GM12878 (cell line): ENCODE data around the gene OR2V1. TPM values are rescaled to one million over a fixed set of nuclear protein-coding genes. Genes with fewer than 3 reads are reported as not detected.

ENCODE experiments used
- ATAC-seq: fragments of 200-7000 bp; cut with Tn5 transposase; 3 replicates; pipeline ENCODE4 v1.9.1; 2020; ENCODE audit warnings: mild to moderate bottlenecking, moderate library complexity
- BruUV-seq: library from RNA; stranded (reverse); fragments of 400-500 nt; replicated peaks from 2 replicates; lab custom pipeline; 2021; lab: Mats Ljungman, UMichigan
- CTCF ChIA-PET: fragments of 300-600 bp; sonication (Branson Sonifier 250); formaldehyde crosslinking; extraction: SDS; loops from one replicate; lab custom pipeline; 2021; ENCODE audit warnings: inconsistent platforms; lab: Yijun Ruan, JAX
- POLR2A ChIA-PET: fragments of 350-600 bp; formaldehyde crosslinking; extraction: SDS; loops from one replicate; lab custom pipeline; 2021; ENCODE audit warnings: inconsistent platforms; lab: Charles Lee
- RAD21 ChIA-PET: fragments of 300-600 bp; sonication (Branson Sonifier 250); formaldehyde crosslinking; loops from one replicate; lab custom pipeline; 2023; ENCODE audit warnings: antibody characterized with exemption; ENCODE audit not compliant: unreplicated experiment; lab: Charles Lee
- SMC1A ChIA-PET: fragments of 300-600 bp; sonication (Branson Sonifier 250); formaldehyde crosslinking; loops from one replicate; lab custom pipeline; 2023; ENCODE audit not compliant: unreplicated experiment, uncharacterized antibody; lab: Charles Lee
- DNase-seq: peaks from one replicate; pipeline ENCODE4 v3.0.0-alpha.2; 2011; ENCODE audit warnings: low read depth, low spot score
- FAIRE-seq: peaks from 3 replicates; lab custom pipeline; 2011; peaks lifted over from hg19 to GRCh38; lab: Jason Lieb, UNC
- H2AFZ ChIP-seq: 2 replicates; pipeline ENCODE4 v1.6.0; 2011; ENCODE audit warnings: low read depth, low read length, control low read depth; ENCODE audit not compliant: control insufficient read depth
- H3K27ac ChIP-seq: 2 replicates; pipeline ENCODE4 v1.5.1; 2011; ENCODE audit warnings: control low read depth; ENCODE audit not compliant: control insufficient read depth, insufficient read depth
- H3K27me3 ChIP-seq, 2 experiments: replicated peaks in 1 of 2; 2 replicates each; pipeline versions ENCODE4 v1.6.0 to v1.6.1; 2011; ENCODE audit warnings: low read length in 1 of 2; ENCODE audit not compliant: control insufficient read depth in 2 of 2, insufficient read depth in 2 of 2
- H3K36me3 ChIP-seq, 2 experiments: 2 replicates each; pipeline ENCODE4 v1.5.1; 2011; ENCODE audit warnings: low read length in 1 of 2; ENCODE audit not compliant: control insufficient read depth in 2 of 2, insufficient read depth in 2 of 2
- H3K4me1 ChIP-seq: 2 replicates; pipeline ENCODE4 v1.6.1; 2011; ENCODE audit warnings: mild to moderate bottlenecking, low read length, moderate library complexity, mixed read lengths; ENCODE audit not compliant: control insufficient read depth, insufficient read depth
- H3K4me2 ChIP-seq: 2 replicates; pipeline ENCODE4 v1.6.0; 2011; ENCODE audit warnings: control low read depth; ENCODE audit not compliant: control insufficient read depth, insufficient read depth
- H3K4me3 ChIP-seq: fragments of 200-600 bp; sonication (generic); 2 replicates; pipeline ENCODE4 v1.5.1; 2016
- H3K79me2 ChIP-seq: 2 replicates; pipeline ENCODE4 v1.6.0; 2011; ENCODE audit warnings: low read length; ENCODE audit not compliant: control insufficient read depth, insufficient read depth
- H3K9ac ChIP-seq: 2 replicates; pipeline ENCODE4 v1.8.0; 2011; ENCODE audit warnings: low read length, control low read depth, mixed read lengths; ENCODE audit not compliant: control insufficient read depth, insufficient read depth
- H3K9me3 ChIP-seq: replicated peaks from 3 replicates; pipeline ENCODE4 v1.5.1; 2011; ENCODE audit warnings: mild to moderate bottlenecking, low read length; ENCODE audit not compliant: control insufficient read depth, insufficient read depth
- H4K20me1 ChIP-seq: 2 replicates; pipeline ENCODE4 v1.6.0; 2011; ENCODE audit not compliant: control insufficient read depth, insufficient read depth
- ASH2L ChIP-seq: fragments of 300-600, 200-600 bp; sonication (generic); IDR thresholded peaks from 2 replicates; pipeline ENCODE4 v1.6.1; 2017; ENCODE audit warnings: low read depth, mild to moderate bottlenecking, borderline replicate concordance
- E4F1 ChIP-seq: fragments of 450-650 bp; IDR thresholded peaks from 2 replicates; pipeline ENCODE4 v1.6.1; 2018; ENCODE audit warnings: borderline replicate concordance, mild to moderate bottlenecking; ENCODE audit not compliant: partially characterized antibody
- FOS ChIP-seq: IDR thresholded peaks from 3 replicates; pipeline ENCODE4 v1.6.1; 2011; ENCODE audit warnings: borderline replicate concordance; ENCODE audit not compliant: insufficient read length; ENCODE audit errors: extremely low read depth
- FOXM1 ChIP-seq: IDR thresholded peaks from 2 replicates; pipeline ENCODE4 v1.6.1; 2012; ENCODE audit warnings: low read depth, mild to moderate bottlenecking, inconsistent platforms, low read length, moderate library complexity
- MEF2B ChIP-seq: fragments of 450-650 bp; IDR thresholded peaks from 2 replicates; pipeline ENCODE4 v1.6.1; 2018; ENCODE audit warnings: mild to moderate bottlenecking, moderate library complexity; ENCODE audit not compliant: partially characterized antibody, poor library complexity, severe bottlenecking
- NFYB ChIP-seq: IDR thresholded peaks from 2 replicates; pipeline ENCODE4 v1.6.1; 2011; ENCODE audit warnings: low read depth, mild to moderate bottlenecking, low read length, improper control_type of control experiment, moderate library complexity; ENCODE audit not compliant: insufficient read depth
- RELA ChIP-seq: fragments of 450-650 bp; IDR thresholded peaks from 2 replicates; pipeline ENCODE4 v1.8.0; 2014; ENCODE audit warnings: borderline replicate concordance; ENCODE audit not compliant: partially characterized antibody
- RELB ChIP-seq: fragments of 450-650 bp; IDR thresholded peaks from 2 replicates; pipeline ENCODE4 v1.6.1; 2017; ENCODE audit warnings: low read depth, mild to moderate bottlenecking, moderate library complexity
- WRNIP1 ChIP-seq: IDR thresholded peaks from 2 replicates; pipeline ENCODE4 v1.6.1; 2011; ENCODE audit warnings: low read depth, low read length, improper control_type of control experiment, borderline replicate concordance
- WGBS: methylation state at CpG from one replicate; pipeline ENCODE4 v1.1.6; 2016; ENCODE audit warnings: low lambda C conversion rate; ENCODE audit not compliant: insufficient replicate concordance, insufficient coverage; ENCODE audit errors: missing lambda C conversion rate; 5-methylcytosine and 5-hydroxymethylcytosine counted together
- in situ Hi-C: fragments of 300-500 bp; cut with MboI; formaldehyde crosslinking; loops from 9 replicates; pipeline ENCODE4 v1.14.3; 2018; ENCODE audit warnings: mixed read lengths
- intact Hi-C: fragments of 100-400 bp; cut with micrococcal nuclease; formaldehyde crosslinking; loops from one replicate; pipeline ENCODE4 v1.14.2; 2022; ENCODE audit not compliant: unreplicated experiment
- polyA plus RNA-seq, 11 experiments: library from polyadenylated mRNA; depleted of rRNA in 4 of 11; unstranded in 6 of 11; stranded (reverse) in 5 of 11; fragments of >200 nt; fragmentation: Nextera tagmentation in 4 of 11; fragmentation: Illumina TruSeq in 1 of 11; extraction: Ambion mirVana in 4 of 11; extraction: Trizol in 1 of 11; gene quantifications; 1 replicate in 1 of 11; 2 replicates in 10 of 11; pipeline versions ENCODE4 v1.2.1 to v1.2.3, GENCODE V29; 2011 to 2016; ENCODE audit warnings: inconsistent platforms in 2 of 11, missing spikeins in 2 of 11, low read depth in 1 of 11
- total RNA-seq, 4 experiments: library from RNA; depleted of rRNA in 3 of 4; stranded (reverse); fragments of >200 nt in 3 of 4; fragmentation: Illumina TruSeq in 1 of 4; extraction: Trizol in 1 of 4; gene quantifications; 2 replicates each; pipeline versions ENCODE4 v1.2.1 to v1.2.3, GENCODE V29; 2013 to 2021
- TF ChIP-seq, protein P1 (sequence below): IDR thresholded peaks from 2 replicates; pipeline ENCODE4 v1.6.1; 2012; ENCODE audit warnings: low read length, inconsistent platforms

The OR2V1 gene
- total and polyA plus RNA-seq, 10 of the 15 experiments (the other 5 are each of a cell fraction or from before 2014, with no cell fraction given): 0.20 to 4.4 TPM; not detected in 8

DNA sequence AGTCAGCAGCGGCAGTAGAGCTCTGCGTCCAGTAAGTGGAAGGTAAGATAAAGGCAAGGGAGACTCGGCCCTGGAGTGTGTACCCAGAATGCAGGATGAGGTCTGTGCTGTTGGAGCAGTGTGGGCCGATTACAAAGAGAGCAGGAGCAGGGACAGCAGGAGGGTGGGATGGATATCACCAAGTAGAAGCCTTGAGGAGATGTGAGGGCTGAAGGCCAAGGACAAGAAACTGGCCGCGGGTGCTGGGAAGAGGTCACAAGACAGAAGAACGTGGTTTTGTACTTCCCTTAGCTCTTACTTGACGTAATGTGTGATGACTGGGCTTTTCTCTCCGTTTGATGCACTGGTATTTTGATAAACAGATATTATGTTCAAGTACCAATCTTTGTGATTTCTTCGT, 43.7 kb downstream of the OR2V1 start:
- no peak overlapping the region for H3K4me3 ChIP-seq
- CTCF ChIA-PET: interaction anchor here (0.9 to 1.1 kb wide), 3 partner anchors 43 to 222 kb away, joined by 3 read pairs; no protein-coding TSS in a partner anchor
- in situ Hi-C loops (no loop called here), intact Hi-C loops (loop anchor here (10.0 kb wide), 1 partner anchor 223 kb away; the partner anchor contains the start of gene ZFP62)
- WGBS: 38% methylated on average over 10 of the region's 10 CpGs
- TF ChIP-seq WRNIP1 (no peak), FOXM1 (no peak)
- no peak overlapping the region for H2AFZ ChIP-seq
- no peaks in the 10 kb centered on the region for H3K4me1 ChIP-seq
- H4K20me1 ChIP-seq: no peaks in the 10 kb centered on the region
- no TSS peak for BruUV-seq
- ATAC-seq (no peak), DNase-seq (no peak), FAIRE-seq (no peak)
- POLR2A ChIA-PET: no interaction called here
- H3K4me2 ChIP-seq: no peak overlapping the region
- H3K27me3 ChIP-seq: peaks cover 0 to 4% of the 10 kb centered on the region in 2 experiments; a peak in 2 of 4 replicates
- SMC1A ChIA-PET: interaction anchor here (0.6 to 1.7 kb wide), 5 partner anchors 13 to 305 kb away, joined by 3 to 5 read pairs (median 4); no protein-coding TSS in a partner anchor
- no peaks in the 10 kb centered on the region for H3K79me2 ChIP-seq
- no peaks in the 10 kb centered on the region for H3K36me3 ChIP-seq
- RAD21 ChIA-PET: interaction anchor here (1.0 to 1.6 kb wide), 2 partner anchors 39 to 177 kb away, joined by 3 to 5 read pairs; no protein-coding TSS in a partner anchor
- H3K9me3 ChIP-seq: no peaks in the 10 kb centered on the region
- no peak overlapping the region for H3K9ac ChIP-seq
- no peak overlapping the region for H3K27ac ChIP-seq

GRCh38 chr5:181086884-181087205, 44.1 kb downstream of the OR2V1 start:
- Histone ChIP-seq H3K27ac (no peak overlapping the region), H3K9ac (no peak overlapping the region), H3K4me1 (no peaks in the 10 kb centered on the region), H2AFZ (no peak overlapping the region), H3K9me3 (no peaks in the 10 kb centered on the region), H3K36me3 (no peaks in the 10 kb centered on the region), H3K79me2 (no peaks in the 10 kb centered on the region), H3K4me3 (no peak overlapping the region), H3K4me2 (no peak overlapping the region), H3K27me3 (peaks cover 0 to 4% of the 10 kb centered on the region in 2 experiments; a peak in 2 of 4 replicates), H4K20me1 (no peaks in the 10 kb centered on the region)
- ChIA-PET CTCF (interaction anchor here (0.9 kb wide), 1 partner anchor 43 kb away, joined by 3 read pairs; no protein-coding TSS in a partner anchor), POLR2A (no interaction called here), SMC1A (interaction anchor here (0.6 to 1.7 kb wide), 4 partner anchors 13 to 304 kb away, joined by 3 to 5 read pairs (median 4); no protein-coding TSS in a partner anchor), RAD21 (interaction anchor here (1.0 to 1.6 kb wide), 2 partner anchors 39 to 177 kb away, joined by 3 to 5 read pairs; no protein-coding TSS in a partner anchor)
- ATAC-seq (no peak), FAIRE-seq (no peak), DNase-seq (no peak)
- in situ Hi-C loops (no loop called here), intact Hi-C loops (loop anchor here (10.0 kb wide), 1 partner anchor 222 kb away; the partner anchor contains the start of gene ZFP62)
- no TSS peak for BruUV-seq
- WGBS: 56% methylated on average over 7 of the region's 7 CpGs
- TF ChIP-seq MEF2B (no peak), RELB (no peak), RELA (no peak), FOS (no peak), ASH2L (no peak), NFYB (no peak), E4F1 (no peak)
- TF ChIP-seq, protein P1, sequence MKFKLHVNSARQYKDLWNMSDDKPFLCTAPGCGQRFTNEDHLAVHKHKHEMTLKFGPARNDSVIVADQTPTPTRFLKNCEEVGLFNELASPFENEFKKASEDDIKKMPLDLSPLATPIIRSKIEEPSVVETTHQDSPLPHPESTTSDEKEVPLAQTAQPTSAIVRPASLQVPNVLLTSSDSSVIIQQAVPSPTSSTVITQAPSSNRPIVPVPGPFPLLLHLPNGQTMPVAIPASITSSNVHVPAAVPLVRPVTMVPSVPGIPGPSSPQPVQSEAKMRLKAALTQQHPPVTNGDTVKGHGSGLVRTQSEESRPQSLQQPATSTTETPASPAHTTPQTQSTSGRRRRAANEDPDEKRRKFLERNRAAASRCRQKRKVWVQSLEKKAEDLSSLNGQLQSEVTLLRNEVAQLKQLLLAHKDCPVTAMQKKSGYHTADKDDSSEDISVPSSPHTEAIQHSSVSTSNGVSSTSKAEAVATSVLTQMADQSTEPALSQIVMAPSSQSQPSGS: no peak
